ENCODE results near the gene MET. TPM values are rescaled to one million over a fixed set of nuclear protein-coding genes. Genes with fewer than 3 reads are reported as not detected.

The MET gene
- total and polyA plus RNA-seq, 2 of the 8 experiments (the other 6 are each of a cell fraction or from before 2014, with no cell fraction given), result 3.5 to 12.9 TPM

DNA sequence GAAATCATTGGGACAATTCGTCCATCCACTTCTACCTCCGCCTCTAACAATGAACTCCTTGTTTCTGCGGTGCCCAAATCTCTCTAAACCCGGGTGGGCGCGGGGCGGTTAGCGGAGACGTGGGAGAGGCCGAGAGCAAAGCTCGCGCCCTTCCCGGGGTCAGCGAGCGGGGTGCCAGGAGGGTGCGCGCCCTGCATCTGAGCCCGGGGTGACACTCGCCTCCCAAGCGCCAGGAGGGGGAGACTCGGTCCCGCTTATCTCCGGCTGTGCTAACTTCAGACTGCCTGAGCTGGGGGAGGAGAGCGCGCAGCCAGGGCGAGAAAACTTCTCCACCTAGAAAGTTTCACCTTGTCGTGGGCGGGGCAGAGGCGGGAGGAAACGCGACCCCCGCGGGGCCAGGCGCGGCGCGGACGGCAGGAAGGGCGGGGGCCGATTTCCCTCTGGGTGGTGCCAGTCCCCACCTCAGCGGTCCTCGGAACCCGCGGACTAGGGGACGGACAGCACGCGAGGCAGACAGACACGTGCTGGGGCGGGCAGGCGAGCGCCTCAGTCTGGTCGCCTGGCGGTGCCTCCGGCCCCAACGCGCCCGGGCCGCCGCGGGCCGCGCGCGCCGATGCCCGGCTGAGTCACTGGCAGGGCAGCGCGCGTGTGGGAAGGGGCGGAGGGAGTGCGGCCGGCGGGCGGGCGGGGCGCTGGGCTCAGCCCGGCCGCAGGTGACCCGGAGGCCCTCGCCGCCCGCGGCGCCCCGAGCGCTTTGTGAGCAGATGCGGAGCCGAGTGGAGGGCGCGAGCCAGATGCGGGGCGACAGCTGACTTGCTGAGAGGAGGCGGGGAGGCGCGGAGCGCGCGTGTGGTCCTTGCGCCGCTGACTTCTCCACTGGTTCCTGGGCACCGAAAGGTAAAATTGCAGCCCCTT lies at the start of gene MET (continued):
- TF ChIP-seq NRF1 (IDR thresholded peaks at IDR 0.05; ENCODE audit: low read depth, low read length), result no peak
- TF ChIP-seq YY1 (IDR thresholded peaks at IDR 0.05; ENCODE audit: low read depth, low read length), result peak; percentile 8; the same call in 1 of the 2 replicates
- peak; percentile 60; the same call in 1 of the 2 replicates for TF ChIP-seq TAF1 (IDR thresholded peaks at IDR 0.05; ENCODE audit: low read depth, low read length)
- TF ChIP-seq ZNF274 (IDR thresholded peaks at IDR 0.05; ENCODE audit: borderline replicate concordance, extremely low read depth, low read length), result no peak
- TF ChIP-seq KDM1A (IDR thresholded peaks at IDR 0.05; ENCODE audit: borderline replicate concordance, low read length), result no peak
- no peak for TF ChIP-seq USF2 (IDR thresholded peaks at IDR 0.05; ENCODE audit: low read length)
- no peak for TF ChIP-seq BCL11A (IDR thresholded peaks at IDR 0.05; ENCODE audit: low read depth in 2 of 2, low read length in 2 of 2)
- peak; percentile 57 for TF ChIP-seq ASH2L (IDR thresholded peaks at IDR 0.05; ENCODE audit: low read length)
- no peak for TF ChIP-seq EGR1 (IDR thresholded peaks at IDR 0.05; ENCODE audit: borderline replicate concordance, low read depth, low read length)
- no peak for TF ChIP-seq TCF12 (IDR thresholded peaks at IDR 0.05; ENCODE audit: low read depth, low read length)
- TF ChIP-seq PHF8 (conservative IDR thresholded peaks at IDR 0.05; ENCODE audit: low read depth, low read length), result 0 out of 2 replicates have a peak, but pooled peaks have one; percentile 44
- no peak for TF ChIP-seq RFX5 (IDR thresholded peaks at IDR 0.05; ENCODE audit: borderline replicate concordance, low read depth, low read length)
- TF ChIP-seq POLR2A (IDR thresholded peaks at IDR 0.05; ENCODE audit: control extremely low read depth in 1 of 2, low read depth in 2 of 2, low read length in 2 of 2), result peak in 1 of 2 experiments; percentile 38; a peak in 1 of 3 replicates
- peak; percentile 79 to 81 for TF ChIP-seq RAD21 (IDR thresholded peaks at IDR 0.05 in 1 of 2, conservative IDR thresholded peaks at IDR 0.05 in 1 of 2; ENCODE audit: low read depth in 2 of 2, low read length in 2 of 2)
- peak; percentile 79; the same call in 1 of the 2 replicates for TF ChIP-seq RBBP5 (IDR thresholded peaks at IDR 0.05; ENCODE audit: borderline replicate concordance, low read depth, low read length)
- TF ChIP-seq BACH1 (IDR thresholded peaks at IDR 0.05; ENCODE audit: low read length), result 0 out of 2 replicates have a peak, but pooled peaks have one; percentile 32
- peak; percentile 56 for TF ChIP-seq CTBP2 (IDR thresholded peaks at IDR 0.05; ENCODE audit: borderline replicate concordance, insufficient read depth, insufficient read length, low read length)
- TF ChIP-seq CTCF (IDR thresholded peaks at IDR 0.05; ENCODE audit: control extremely low read depth in 1 of 3, insufficient read depth in 1 of 3, low read depth in 1 of 3, low read length in 3 of 3), result peak; percentile 49 to 75 (median 66)
- TF ChIP-seq CBX8 (IDR thresholded peaks at IDR 0.05; ENCODE audit: borderline replicate concordance, low read depth, low read length), result no peak
- TF ChIP-seq SP1 (IDR thresholded peaks at IDR 0.05; ENCODE audit: low read depth, low read length), result no peak
